Stimulated activated CD8-positive, alpha-beta memory T cell treated with anti-CD3 and anti-CD28 coated beads, Interleukin-4, amount 100 ng/mL, for 1 hour (primary cell): ENCODE measurements around the gene MSH2.

Experiments used
- DNase-seq, 2 donors: peaks; one replicate each; pipeline ENCODE4 v3.0.0-alpha.2; 2020; ENCODE audit warnings: low read depth in 2 of 2, low spot score in 1 of 2

MSH2 gene

GRCh38 chr2:47504174-47504810 is 101.3 kb downstream of the MSH2 start:
- no peak for DNase-seq

GRCh38 chr2:47506024-47506423 is 103.1 kb downstream of the MSH2 start:
- no peak for DNase-seq

GRCh38 chr2:47506436-47506835 is 103.5 kb downstream of the MSH2 start:
- DNase-seq: no peak

- no peak for DNase-seq
Measured at GRCh38 chr2:47508080-47508479, 105.1 kb downstream of the MSH2 start.

- DNase-seq: no peak
Measured at GRCh38 chr2:47508641-47509040, 105.7 kb downstream of the MSH2 start.

GRCh38 chr2:47509250-47509649 is 106.3 kb downstream of the MSH2 start:
- DNase-seq: no peak

- no peak for DNase-seq
Measured at GRCh38 chr2:47509821-47510385, 106.9 kb downstream of the MSH2 start.

GRCh38 chr2:47510745-47511144 is 107.8 kb downstream of the MSH2 start:
- DNase-seq: no peak

- DNase-seq: no peak
Measured at GRCh38 chr2:47512581-47513083, 109.7 kb downstream of the MSH2 start.

GRCh38 chr2:47513981-47514520 is 111.1 kb downstream of the MSH2 start:
- DNase-seq: no peak

GRCh38 chr2:47516360-47517104 is 113.6 kb downstream of the MSH2 start:
- DNase-seq: no peak

GRCh38 chr2:47518497-47519146 is 115.7 kb downstream of the MSH2 start:
- no peak for DNase-seq

GRCh38 chr2:47519147-47519537 is 116.2 kb downstream of the MSH2 start:
- DNase-seq: no peak

GRCh38 chr2:47519604-47520301 is 116.8 kb downstream of the MSH2 start:
- DNase-seq: no peak

- DNase-seq: no peak
Measured at GRCh38 chr2:47520302-47520630, 117.3 kb downstream of the MSH2 start.

- DNase-seq: peak; percentile 33 to 47
Measured at GRCh38 chr2:47520825-47521665, 118.1 kb downstream of the MSH2 start.

GRCh38 chr2:47521666-47522285 is 118.8 kb downstream of the MSH2 start:
- no peak for DNase-seq

GRCh38 chr2:47525167-47525566 is 122.2 kb downstream of the MSH2 start:
- no peak for DNase-seq

- no peak for DNase-seq
Measured at GRCh38 chr2:47528455-47528854, 125.5 kb downstream of the MSH2 start.

- DNase-seq: no peak
Measured at GRCh38 chr2:47528874-47529273, 125.9 kb downstream of the MSH2 start.
